GM23338 (cell line): ENCODE data around the gene TOX2.

Experiments
- CREB1 ChIP-seq: fragments of 250-450 bp; sonication (Bioruptor Pico); IDR thresholded peaks from 2 replicates; pipeline ENCODE4 v1.5.0; 2020; ENCODE audit warnings: low read depth, mild to moderate bottlenecking, moderate library complexity
- CTCF ChIP-seq, 2 experiments: fragments of 200-600 bp in 1 of 2; sonication (generic) in 1 of 2; conservative IDR thresholded peaks; 2 replicates each; pipeline versions ENCODE4 v1.5.1 to v1.6.1; 2016 to 2017; ENCODE audit warnings: antibody characterized with exemption in 2 of 2, low read depth in 2 of 2, mild to moderate bottlenecking in 2 of 2, moderate library complexity in 1 of 2
- ETS1 ChIP-seq: IDR thresholded peaks from 2 replicates; pipeline ENCODE4 v1.6.1; 2016; ENCODE audit warnings: antibody characterized with exemption
- EZH2 ChIP-seq: fragments of 200-600 bp; sonication (generic); IDR thresholded peaks from one replicate; pipeline ENCODE4 v1.8.0; 2017; ENCODE audit warnings: antibody characterized with exemption, mild to moderate bottlenecking, low read depth; ENCODE audit not compliant: unreplicated experiment
- EZH2phosphoT487 ChIP-seq: fragments of 200-600 bp; sonication (generic); IDR thresholded peaks from one replicate; pipeline ENCODE4 v1.8.1; 2018; ENCODE audit warnings: antibody characterized with exemption; ENCODE audit not compliant: unreplicated experiment
- JUNB ChIP-seq: IDR thresholded peaks from one replicate; pipeline ENCODE4 v1.6.1; 2016; ENCODE audit warnings: antibody characterized with exemption; ENCODE audit not compliant: unreplicated experiment
- POLR2AphosphoS5 ChIP-seq: IDR thresholded peaks from 2 replicates; pipeline ENCODE4 v1.6.1; 2016; ENCODE audit warnings: antibody characterized with exemption, low read depth
- REST ChIP-seq: IDR thresholded peaks from one replicate; pipeline ENCODE4 v1.6.1; 2018; ENCODE audit warnings: antibody characterized with exemption; ENCODE audit not compliant: unreplicated experiment
- STAT1 ChIP-seq: IDR thresholded peaks from one replicate; pipeline ENCODE4 v1.6.1; 2016; ENCODE audit warnings: antibody characterized with exemption; ENCODE audit not compliant: unreplicated experiment
- ZNF114 ChIP-seq: fragments of 250-450 bp; sonication (Bioruptor Pico); IDR thresholded peaks from 2 replicates; pipeline ENCODE4 v1.5.0; 2020; ENCODE audit warnings: mild to moderate bottlenecking, moderate library complexity
- ZNF331 ChIP-seq: fragments of 250-450 bp; sonication (Bioruptor Pico); IDR thresholded peaks from 2 replicates; pipeline ENCODE4 v1.5.0; 2020; ENCODE audit warnings: low read depth, mild to moderate bottlenecking, moderate library complexity
- ZNF462 ChIP-seq: fragments of 250-450 bp; sonication (Bioruptor Pico); IDR thresholded peaks from 2 replicates; pipeline ENCODE4 v1.5.0; 2020; ENCODE audit warnings: mild to moderate bottlenecking, moderate library complexity

- TF ChIP-seq CTCF (conservative IDR thresholded peaks at IDR 0.05; ENCODE audit: low read depth in 2 of 2) (no peak), REST (no peak), POLR2AphosphoS5 (no peak), EZH2 (no peak), ZNF462 (no peak), ZNF114 (CRISPR knock-in tag) (no peak), CREB1 (CRISPR knock-in tag) (no peak), EZH2phosphoT487 (no peak), JUNB (no peak), STAT1 (no peak), ETS1 (no peak), ZNF331 (CRISPR knock-in tag) (no peak)
Observed at GRCh38 chr20:44112889-44113617, 198.4 kb downstream of the TOX2 start.
